Umbilical cord (tissue), 2 donors: ENCODE data around the gene C11orf97. TPM values are rescaled to one million over a fixed set of nuclear protein-coding genes. Genes with fewer than 3 reads are reported as not detected.
"Not testable (repeated sequence)": the region's sequence is repeated elsewhere in the genome, so short reads cannot be mapped to it uniquely, and the experiment has no call there.

ENCODE experiments used
- DNase-seq: peaks from one replicate; pipeline ENCODE4 v3.0.0-alpha.2; 2015; ENCODE audit warnings: low spot score
- total RNA-seq: library from RNA; depleted of rRNA; stranded (reverse); fragments of >200 nt; gene quantifications from one replicate; pipeline ENCODE4 v1.2.3, GENCODE V29; 2014; ENCODE audit warnings: low replicate concordance; ENCODE audit not compliant: insufficient read depth

Gene C11orf97, protein sequence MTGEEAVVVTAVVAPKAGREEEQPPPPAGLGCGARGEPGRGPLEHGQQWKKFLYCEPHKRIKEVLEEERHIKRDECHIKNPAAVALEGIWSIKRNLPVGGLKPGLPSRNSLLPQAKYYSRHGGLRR
- not detected for total RNA-seq

DNA sequence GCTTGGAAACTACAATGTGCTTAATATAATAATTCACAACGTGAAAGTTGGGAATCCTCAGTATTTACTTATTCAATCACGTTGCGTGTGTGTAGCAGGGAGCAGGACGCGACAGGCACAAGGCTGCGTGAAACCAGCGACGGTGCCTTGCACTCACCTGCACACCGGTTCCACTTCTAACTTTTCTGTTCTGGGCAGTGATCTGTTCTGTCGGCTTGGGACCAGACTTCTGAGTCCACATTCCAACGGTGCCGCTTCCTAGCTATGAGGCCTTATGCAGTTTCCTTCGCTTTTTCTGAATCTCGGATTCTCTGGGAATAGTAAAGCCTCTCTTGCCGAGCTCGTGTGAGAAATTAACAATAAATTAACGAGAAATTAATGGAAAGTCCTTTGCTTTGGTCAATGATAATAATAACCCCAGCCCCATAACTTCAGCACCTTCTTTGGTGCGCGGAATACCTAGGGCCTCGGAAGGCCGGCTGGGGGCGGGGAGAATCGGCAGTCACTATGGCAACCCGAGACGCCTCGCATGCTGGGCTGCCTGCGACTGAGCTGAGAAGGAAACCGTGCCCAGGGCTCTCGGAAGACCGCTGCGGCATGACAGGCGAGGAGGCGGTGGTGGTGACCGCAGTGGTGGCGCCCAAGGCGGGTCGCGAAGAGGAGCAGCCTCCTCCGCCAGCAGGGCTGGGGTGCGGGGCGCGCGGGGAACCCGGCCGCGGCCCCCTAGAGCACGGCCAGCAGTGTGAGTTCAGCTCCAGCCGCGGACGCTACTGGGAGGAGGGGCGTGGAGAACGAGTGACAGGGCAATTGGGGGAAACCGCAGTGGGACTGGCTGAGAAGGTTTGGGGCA, at the start of gene C11orf97:
TSS of gene C11orf97 (plus strand) at position 530 of the 850 bp plus-strand sequence. CDS start at position 598, 68 bp downstream.
- peak; percentile 65 for DNase-seq

DNA sequence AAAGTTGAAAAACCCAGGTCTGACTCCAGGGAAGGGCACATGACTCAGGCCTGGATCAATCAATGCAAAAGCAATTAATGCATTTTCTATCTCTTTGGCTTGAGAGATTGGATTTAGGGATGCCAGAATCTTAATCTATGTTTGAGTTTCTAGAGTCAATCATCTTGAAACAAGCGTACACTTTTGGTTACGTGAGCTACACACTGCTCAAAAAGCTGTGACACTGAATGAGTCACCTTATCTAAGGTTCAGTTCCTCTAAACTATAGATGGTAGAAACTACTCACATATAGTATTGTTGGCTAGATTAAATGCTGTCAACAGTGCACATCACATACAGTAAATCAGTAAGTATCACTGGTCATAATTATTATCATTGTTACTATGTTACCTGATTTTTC, 42.8 kb upstream of the C11orf97 start:
- no peak for DNase-seq

DNA sequence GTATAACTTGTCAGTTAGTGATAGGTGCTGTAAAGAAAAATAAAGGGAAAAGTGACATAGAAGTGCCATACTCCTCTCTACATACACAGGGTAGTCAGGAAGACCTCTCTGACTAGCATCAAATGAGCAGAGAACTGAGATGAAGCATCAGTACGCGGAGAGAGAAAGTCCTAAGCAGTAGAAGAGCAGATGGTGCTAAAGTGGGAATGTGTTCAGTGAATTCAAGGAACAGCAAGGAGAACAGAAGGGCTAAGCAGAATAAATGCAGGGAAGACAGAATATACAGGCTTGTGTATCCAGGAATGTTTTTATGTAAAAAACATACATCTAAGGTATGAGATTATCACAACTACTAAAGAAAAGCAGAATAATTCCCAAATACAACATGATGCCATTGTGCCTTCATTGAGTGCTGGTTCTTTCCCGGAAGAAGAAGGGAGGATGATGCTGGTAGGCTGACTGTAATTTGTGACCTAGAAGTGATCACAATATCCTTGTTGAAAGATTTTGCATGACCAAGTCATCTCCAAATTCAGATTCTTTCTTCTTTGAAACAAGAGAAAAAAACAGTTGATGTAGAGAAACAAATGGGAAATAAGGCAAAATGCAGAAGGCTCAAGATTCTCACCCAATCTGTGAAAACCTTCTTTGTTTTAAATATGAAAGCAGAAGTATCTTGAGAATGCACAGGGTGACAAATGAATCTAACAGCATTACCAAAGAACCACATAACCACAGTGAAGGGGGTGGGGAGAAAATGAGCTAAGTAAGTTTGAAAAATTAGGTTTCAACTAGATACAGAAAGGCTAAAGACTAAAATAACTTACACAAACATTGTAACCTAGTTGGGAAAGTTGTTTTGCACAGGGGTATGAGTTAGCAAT, 39.1 kb upstream of the C11orf97 start:
- DNase-seq: no peak

DNA sequence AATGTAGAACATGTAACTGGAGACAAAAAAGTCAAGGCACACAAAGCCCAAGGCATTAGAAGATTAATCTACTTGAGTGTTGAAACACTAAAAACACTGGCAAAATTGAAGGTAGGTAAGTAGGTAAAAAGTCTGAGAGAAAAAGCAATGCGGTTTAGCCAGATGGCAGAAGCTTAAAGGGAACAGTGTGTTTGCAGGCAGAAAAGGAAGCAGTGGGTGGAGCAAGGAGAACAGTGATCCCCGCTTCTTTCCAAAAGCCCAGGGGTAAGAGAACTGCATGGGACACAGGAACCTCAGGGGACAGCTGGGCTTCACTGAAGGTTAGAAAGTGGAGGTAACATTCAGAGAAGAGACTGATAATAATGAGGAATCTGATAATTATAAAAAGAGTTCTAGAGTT, 34.6 kb upstream of the C11orf97 start:
- DNase-seq: no peak

DNA sequence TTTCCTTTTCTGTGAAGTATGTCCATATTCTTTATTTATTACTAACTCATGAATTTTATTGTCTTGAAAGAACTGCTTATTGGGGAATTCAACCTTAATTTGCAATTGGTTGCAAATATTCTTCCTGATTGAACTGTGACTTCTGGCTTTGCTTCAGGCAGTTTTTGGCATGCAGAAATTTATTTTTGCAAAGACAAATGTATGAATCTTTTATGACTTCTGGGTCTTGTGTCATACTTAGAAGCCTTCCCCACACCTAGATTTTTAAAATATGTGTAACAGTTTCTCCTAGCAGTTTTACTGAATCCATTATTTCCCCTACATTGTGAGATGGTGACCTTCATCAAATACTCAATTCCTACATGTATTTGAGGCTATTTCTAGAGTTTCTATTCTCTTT, 30.9 kb upstream of the C11orf97 start:
- no peak for DNase-seq

DNA sequence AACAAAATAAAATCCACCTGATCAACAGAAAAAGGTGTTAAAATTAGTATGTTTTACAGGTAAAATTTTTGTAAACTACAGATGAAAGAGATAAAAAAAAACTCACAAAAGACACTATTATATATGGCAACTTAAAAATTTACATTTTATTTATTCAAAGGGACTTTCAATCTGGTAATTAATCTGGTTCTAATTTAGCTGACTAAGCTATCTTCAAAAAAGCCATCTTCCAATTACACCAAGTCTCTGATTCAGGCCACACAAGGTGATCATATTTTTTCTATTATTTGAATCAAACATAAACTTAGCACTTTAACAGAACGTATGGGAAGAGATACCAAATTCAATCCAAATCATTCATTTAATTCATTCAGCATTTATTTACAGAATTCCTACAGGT, 26.2 kb upstream of the C11orf97 start:
- no peak for DNase-seq

DNA sequence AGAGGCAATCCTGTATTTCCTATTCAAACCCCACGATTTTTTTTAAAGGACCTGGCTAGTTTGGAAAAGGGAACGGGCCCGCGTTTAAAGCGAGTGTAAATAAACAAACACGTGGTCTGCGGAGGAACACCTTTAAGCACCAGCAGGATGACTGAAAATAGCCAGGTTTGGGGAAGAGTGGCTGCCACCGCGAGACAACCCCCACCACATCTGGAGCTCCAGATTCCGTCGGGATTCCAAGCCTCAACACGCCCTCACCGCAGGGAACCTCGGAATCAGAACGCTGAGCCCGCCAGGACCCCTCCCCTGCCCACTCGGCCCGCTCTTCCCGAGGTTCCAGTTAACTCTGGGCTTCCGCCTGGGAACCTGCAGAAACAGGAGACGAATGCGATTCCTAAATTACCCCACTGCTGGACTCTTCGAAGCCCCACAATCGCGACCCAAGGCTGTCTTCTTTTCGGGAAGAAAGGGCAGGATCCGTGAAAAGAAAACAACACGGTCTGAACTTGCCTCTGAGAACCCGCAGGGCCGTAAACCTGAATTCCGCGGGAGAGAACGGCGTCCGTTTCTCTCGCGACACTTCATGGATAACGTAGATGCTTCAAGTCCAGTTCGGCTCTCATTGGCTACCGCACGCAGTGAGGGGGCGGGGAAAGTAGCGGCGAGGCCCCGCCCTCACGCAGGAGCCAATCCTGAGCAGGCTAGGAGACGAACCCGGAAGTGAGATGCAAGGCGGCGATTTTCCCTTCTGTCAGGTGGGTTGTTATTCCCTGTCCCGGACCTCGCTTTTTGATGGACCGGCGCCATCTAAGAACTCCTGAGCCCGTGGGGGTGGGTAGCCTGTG, 18.8 kb upstream of the C11orf97 start, which contains the start of the genes ANKRD49 and MRE11:
TSS of gene ANKRD49 (plus strand) at position 704 of the 845 bp plus-strand sequence. CDS start 2,710 bp downstream, outside the sequence.
TSS of gene MRE11 (minus strand) at position 564 of the 845 bp plus-strand sequence. CDS start 1,043 bp downstream, outside the sequence.
- peak; percentile 99 for DNase-seq

DNA sequence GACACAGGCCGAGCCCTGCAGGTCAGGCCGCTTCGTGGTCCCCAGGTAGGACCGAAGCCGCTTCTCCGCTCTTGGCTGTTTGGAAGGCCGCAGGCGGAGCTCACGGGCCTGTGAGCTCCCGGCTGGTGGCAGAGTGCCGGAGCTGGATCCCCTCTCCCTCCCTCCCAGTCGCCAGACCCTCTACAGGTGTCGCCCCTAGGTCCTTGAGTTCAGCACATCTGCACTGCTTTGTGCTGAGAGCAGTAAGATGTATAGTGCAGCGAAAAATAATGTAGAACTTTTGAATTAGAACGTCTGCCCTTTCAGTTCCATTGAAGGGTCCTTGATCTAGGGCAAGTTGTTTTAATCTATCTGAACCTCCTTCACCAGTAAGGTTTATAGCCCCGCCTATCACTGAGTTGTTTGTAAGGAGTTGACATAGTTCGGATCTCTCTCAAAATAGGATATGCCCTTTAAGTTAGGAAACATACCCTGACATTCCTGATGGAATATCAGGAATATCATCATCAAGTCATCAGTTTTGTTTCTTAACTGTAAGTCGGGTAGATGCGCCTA, 18.1 kb upstream of the C11orf97 start:
- no peak for DNase-seq

DNA sequence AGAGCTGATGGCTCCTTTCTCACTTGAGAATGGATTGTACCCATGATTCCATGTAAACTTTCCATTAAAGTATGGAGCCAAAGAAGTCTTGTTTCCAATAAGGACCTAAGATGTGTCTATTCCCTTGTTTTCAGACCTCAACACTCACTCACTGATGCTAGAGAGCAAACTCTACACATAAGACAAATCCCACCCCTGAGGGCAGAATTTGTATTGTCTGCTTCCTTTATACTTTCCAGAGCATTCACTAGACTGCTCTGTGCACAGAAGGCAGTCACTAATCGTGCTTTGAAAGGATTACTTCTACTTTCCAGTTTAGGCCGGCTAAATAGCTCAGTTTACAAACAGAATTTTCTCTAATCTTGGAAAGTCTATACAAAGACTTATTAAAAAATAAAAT, 12.1 kb upstream of the C11orf97 start:
- DNase-seq: no peak

DNA sequence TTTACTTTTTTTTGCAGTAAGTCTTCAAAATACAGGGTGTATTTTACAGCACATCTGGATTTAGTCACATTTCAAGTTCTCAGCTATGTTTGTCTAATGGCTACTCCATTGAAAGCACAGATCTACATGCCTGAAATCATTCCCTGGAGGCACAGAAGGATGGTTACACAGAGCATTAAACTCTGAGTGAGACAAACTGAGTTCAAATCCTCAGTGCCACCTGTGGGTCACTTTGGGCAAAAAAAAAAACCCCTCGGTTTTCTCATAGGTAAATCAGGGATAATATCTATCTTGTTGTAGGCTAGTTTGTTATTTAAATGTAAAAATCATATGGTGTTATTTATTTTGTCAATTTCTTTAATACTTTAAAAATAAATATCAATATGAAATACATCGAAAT, 10.7 kb upstream of the C11orf97 start:
- no peak for DNase-seq

DNA sequence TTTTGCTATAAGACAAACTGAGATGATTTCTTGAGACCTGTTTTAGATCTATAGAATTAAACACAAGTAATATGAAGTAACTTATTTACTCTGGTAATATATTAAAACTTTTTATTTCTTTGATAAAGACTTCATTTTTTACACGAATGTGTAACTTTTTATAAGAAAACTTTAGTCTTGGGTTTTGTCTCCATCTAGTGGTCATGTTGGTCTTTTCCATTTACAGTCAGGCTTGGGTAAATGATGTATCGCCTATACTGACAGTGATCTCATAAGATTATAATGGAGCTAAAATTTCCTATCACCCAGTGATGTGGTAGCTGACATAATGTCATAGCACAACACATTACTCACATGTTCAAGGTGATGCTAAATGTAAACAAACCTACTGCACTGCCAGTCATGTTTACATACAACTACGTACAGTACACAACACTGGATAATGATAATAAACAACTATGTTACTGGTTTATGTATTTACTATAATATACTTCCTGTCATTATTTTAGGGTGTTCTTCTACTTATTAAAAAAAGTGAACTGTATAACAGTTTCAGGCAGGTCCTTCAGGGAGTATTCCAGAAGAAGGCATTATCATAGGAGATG, 7.5 kb upstream of the C11orf97 start:
- peak; percentile 44 for DNase-seq

DNA sequence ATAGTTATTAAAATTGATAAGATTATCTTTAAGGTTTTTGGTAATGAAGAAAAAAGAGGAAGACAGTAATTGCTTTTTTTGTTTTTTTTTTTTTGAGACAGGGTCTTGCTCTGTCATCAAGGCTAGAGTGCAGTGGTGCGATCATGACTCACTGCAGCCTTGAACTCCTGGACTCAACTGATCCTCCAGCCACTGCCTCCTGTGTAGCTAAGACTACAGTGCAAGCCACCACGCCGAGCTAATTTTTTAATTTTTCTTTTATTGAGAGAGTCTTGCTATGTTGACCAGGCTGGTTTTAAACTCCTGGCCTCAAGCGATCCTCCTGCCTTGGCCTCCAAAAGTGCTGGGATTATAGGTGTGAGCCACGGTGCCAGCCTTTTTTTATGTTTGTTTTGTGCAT, 5.7 kb upstream of the C11orf97 start:
- not testable (repeated sequence) for DNase-seq

DNA sequence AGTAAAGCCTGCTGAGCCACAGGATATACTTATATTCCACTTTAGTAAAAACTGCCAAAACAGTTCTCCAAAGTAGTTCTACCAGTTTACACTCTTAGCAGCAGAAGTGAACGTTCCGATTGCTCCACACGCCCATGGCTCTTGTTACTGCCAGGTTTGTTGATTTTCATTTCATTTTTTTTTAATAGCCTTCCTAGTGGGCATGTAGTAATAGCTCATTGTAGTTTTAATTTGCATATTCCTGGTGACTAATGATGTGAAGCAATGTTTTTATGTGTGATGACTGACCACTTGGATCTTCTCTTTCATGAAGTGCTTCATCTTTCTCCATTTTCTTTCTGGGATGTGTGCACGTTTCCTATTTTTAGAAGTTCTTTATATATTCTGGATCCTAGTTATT, 4.8 kb upstream of the C11orf97 start:
- no peak for DNase-seq

DNA sequence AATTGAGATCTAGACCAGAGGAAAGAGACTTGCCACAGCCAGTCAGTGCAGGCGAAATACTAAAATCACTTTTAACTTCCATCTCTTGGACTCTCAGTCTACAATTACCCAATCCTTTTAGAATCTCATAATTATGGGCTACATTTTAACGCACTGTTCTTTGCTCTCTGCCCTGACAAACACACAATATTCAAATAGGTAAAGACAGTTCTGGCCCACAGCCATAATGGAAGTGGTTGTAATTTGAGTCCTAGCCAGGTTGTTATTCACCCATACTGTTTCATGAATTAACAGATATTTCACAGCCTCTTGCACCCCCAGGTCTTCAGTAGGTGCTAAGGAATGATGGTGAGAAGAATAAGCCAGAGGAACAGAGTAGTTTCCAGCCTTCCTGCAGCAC, 830 bp downstream of the C11orf97 start:
- no peak for DNase-seq

DNA sequence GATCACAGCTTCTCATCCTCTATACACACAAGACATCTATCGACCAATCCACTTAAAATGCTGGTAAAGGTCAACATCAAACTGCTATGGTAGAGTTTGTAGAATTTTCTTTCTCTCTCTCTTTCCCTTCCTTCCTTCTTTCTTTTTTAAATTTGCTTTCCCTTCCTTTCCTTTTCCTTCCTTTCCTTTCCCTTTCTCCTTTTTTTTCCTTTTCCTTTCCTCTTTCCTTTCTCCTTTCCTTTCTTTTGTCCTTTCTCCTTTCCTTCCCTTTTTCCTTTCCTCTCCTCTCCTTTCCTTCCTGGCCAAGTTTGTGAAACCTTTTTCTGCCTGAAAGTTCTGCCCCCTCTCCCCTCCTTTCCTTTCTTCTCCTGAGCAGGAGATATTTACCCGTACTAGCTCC, 3.1 kb downstream of the C11orf97 start:
- DNase-seq: no peak

DNA sequence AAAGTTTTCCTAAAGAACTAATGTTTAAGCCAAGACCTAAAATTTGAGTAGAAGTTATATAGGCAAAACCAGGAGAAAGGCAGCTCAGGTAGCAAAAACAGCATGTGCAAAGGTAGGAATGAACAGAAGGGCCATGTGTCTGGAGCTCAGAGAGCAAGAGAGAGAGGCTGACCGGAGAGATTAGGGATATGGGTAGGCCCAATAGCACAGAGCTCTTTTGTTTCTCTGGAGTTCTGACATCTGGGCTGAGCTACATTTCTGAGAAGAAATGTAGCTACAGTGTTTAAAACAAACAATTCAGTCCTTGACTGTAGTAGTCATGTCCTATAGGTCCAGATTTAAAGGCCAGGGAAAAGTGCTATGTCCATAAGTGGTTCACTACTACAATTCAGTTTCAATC, 4.5 kb downstream of the C11orf97 start:
- no peak for DNase-seq

DNA sequence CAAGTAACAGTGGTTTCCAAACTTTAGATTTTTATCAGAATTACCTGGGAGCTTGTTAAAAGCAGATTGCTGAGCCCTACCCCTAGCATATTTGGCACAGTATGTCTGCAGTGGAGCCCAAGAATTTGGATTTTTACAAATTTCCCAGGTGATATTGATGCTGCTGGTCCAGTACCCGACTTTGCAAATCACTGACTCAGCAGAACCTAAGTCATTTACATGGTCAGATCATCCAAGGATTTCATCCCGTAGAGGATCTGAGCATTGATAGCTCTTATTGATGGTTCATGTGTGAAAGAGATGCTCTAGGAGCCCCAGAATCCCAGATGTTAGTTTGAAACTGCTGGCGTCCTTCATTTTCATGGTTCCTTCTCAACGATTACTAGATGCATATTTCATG, 6.0 kb downstream of the C11orf97 start:
- DNase-seq: no peak

DNA sequence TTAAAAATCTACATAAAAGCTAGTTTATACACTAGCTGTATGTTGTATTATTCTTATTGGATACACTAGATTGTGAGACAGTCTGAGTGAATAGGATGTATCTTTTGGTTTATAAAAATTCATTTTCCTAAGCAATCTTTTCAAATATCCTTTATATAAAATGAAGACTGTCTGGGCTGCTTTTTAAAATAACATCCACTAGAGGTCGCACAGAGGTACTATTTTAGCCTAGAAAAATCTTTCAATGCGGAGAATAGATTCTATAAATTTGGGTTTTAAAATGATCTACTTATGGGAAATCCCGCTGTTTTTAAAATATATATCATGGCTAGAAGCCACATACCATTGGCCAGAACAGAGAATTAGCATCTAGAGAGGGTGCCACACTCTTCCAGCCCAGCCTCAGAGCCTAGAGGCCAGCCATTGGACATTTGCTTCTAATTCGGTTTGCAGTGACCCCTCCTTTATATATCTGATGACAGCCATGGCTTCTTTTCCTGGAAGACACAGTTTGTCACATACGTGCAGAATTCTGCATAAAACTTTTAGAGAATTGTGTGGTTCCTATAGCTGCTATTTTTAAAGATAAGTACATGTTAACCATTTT, 7.3 kb downstream of the C11orf97 start:
- peak; percentile 58 for DNase-seq

DNA sequence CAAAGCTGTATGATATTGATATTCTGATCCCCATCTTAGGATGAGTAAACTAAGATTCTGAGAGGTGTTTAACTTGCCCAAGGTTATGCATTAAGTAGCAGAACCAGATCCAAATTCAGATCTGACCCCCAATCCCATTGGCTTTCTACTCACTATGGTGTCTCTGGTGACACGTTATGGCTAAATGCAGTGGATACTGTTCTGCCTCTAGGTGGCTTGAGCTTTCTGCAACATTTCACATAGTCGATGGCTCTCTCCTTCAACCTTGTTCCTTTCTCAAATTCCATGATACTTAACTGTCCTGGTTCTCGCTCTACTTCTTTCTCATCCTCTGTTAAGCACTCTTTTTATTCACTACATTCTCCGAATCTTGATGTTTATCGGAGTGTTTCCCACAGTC, 9.4 kb downstream of the C11orf97 start:
- no peak for DNase-seq

DNA sequence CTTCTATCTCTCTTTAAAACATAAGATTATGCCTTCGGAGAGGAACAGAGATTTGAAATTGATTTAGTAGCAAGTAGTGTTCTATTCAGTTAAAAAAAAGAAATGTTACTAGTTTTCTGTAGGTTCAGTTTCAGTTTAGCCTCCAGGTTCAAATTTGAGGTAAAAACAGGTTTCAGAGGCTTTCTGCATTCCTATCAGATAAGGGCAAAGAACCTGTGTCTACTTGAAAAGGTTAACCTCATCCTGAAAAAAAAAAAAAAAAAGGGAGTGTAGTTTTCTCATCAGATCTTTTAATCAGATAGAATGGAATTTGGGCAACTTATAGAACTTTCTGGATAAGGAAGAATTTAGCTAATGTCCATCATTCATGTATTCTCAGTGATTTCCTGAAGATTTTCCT, 12.1 kb downstream of the C11orf97 start:
- peak; percentile 54 for DNase-seq
